AG04449 (cell line): ENCODE measurements around the gene EMD.

ENCODE experiments used
- CTCF ChIA-PET: fragments of 350-600 bp; formaldehyde crosslinking; extraction: SDS; loops from one replicate; lab custom pipeline; 2021; ENCODE audit warnings: antibody characterized with exemption; lab: Yijun Ruan, JAX
- POLR2A ChIA-PET: fragments of 400-600, 350-600 bp; formaldehyde crosslinking; extraction: SDS; loops from one replicate; lab custom pipeline; 2020; ENCODE audit warnings: antibody characterized with exemption, inconsistent platforms; lab: Yijun Ruan, JAX
- DNase-seq: peaks from one replicate; pipeline ENCODE4 v3.0.0-alpha.2; 2010; ENCODE audit warnings: low read depth, low spot score
- H3K4me3 ChIP-seq: 2 replicates; pipeline ENCODE4 v1.5.1; 2011; ENCODE audit warnings: low read depth, mild to moderate bottlenecking, control low read depth, low read length
- CTCF ChIP-seq: IDR thresholded peaks from one replicate; pipeline ENCODE4 v1.5.1; 2011; ENCODE audit warnings: mild to moderate bottlenecking, moderate library complexity, low read length, control low read depth, inconsistent platforms; ENCODE audit not compliant: insufficient read depth; ENCODE audit errors: missing control alignments

The EMD gene

GRCh38 chrX:154365997-154366665, 13.0 kb upstream of the EMD start:
- no peak for TF ChIP-seq CTCF
- POLR2A ChIA-PET: interaction anchor here (1.1 to 2.9 kb wide), 2 partner anchors 9 to 12 kb away, joined by 3 to 16 read pairs; no protein-coding TSS in a partner anchor
- CTCF ChIA-PET: no interaction called here
- peak overlapping the region; percentile 30 for H3K4me3 ChIP-seq
- no peak for DNase-seq

DNA sequence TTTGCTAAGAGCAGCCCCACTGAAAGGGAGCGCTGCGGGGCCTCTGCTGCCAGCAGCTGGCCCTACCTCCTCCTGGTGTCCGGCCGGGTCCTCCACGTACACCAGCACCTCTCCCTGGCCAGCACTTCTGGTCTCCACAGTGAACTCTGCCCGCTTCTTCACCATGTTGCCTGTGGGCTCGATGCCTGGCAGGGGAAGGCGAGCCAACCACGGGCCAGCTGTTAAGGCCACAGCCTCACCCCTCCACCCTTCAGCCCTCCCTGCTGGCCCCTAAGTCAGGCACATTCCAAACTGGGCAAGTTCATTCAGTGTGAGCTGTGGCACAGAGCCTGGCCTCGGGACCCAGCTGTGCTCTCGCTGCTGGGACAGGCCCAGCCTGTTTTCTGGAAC, 12.4 kb upstream of the EMD start:
- H3K4me3 ChIP-seq: peak overlapping the region; percentile 83
- TF ChIP-seq CTCF: no peak
- DNase-seq: no peak
- ChIA-PET CTCF (no interaction called here), POLR2A (interaction anchor here (0.6 to 2.9 kb wide), 2 partner anchors 10 to 156 kb away, joined by 3 to 16 read pairs; no protein-coding TSS in a partner anchor)

GRCh38 chrX:154367474-154368308, 11.4 kb upstream of the EMD start:
- CTCF ChIA-PET: no interaction called here
- no peak for TF ChIP-seq CTCF
- H3K4me3 ChIP-seq: peak overlapping the region; percentile 83
- POLR2A ChIA-PET: interaction anchor here (1.0 to 2.9 kb wide), 2 partner anchors 11 to 12 kb away, joined by 3 to 16 read pairs; no protein-coding TSS in a partner anchor
- no peak for DNase-seq

GRCh38 chrX:154368630-154369448, 10.3 kb upstream of the EMD start:
- POLR2A ChIA-PET: interaction anchor here (0.9 to 1.1 kb wide), 3 partner anchors 13 to 422 kb away, joined by 3 to 5 read pairs (median 3); no protein-coding TSS in a partner anchor
- no peak for TF ChIP-seq CTCF
- CTCF ChIA-PET: no interaction called here
- peak overlapping the region; percentile 83 for H3K4me3 ChIP-seq
- no peak for DNase-seq

- peak overlapping the region; percentile 83 for H3K4me3 ChIP-seq
- ChIA-PET POLR2A (interaction anchor here (0.6 to 1.1 kb wide), 3 partner anchors 22 to 422 kb away, joined by 3 to 5 read pairs (median 3); no protein-coding TSS in a partner anchor), CTCF (no interaction called here)
- TF ChIP-seq CTCF: no peak
- peak; percentile 75 for DNase-seq
Observed at GRCh38 chrX:154369449-154370299, 9.4 kb upstream of the EMD start.
